Activated T-helper 9 cell treated with anti-CD3 and anti-CD28 coated beads, Interleukin-2, amount 50 U/mL, for 16 hours (primary cell): ENCODE measurements around the gene CFAP410.
"Not testable (repeated sequence)": the region's sequence is repeated elsewhere in the genome, so short reads cannot be mapped to it uniquely, and the experiment has no call there.

Experiments used
- DNase-seq: peaks from one replicate; pipeline ENCODE4 v3.0.0-alpha.2; 2020; ENCODE audit warnings: low read depth

Gene CFAP410

DNA sequence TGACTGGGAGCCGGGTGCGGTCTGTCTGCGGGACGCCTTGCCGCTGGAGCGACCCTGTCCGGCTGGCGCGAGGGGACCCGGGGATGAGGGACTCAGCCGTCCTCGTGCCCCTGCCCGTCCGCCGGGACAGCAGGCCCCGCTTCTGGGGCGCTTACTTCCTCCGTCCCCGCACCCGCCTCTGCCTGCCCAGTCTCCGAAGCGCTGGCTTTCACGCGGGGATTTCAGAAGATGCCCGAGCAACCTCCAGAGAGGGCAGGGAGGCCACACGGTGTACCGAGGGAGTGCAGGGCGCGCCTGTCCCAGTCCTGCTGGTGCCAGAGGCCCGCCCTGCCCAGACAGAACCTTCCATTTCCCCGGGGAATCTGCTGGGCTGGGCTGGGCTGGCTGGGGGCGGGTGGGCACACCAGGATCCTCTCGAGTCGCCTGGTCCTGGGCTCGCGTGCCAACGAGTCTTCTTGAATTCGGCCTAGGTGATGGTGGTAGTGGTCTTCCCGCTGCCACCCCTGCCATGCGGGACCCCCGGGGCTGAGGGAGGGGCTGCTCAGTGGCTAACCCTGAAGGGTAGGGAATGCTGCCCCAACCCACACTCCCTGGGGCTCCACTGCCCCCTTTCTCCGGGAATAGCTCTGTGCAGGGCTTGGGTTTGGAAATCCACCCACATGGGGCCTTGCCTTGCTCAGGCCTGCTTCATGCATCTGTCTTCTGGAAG lies 11.7 kb upstream of the CFAP410 start:
- DNase-seq: no peak

DNA sequence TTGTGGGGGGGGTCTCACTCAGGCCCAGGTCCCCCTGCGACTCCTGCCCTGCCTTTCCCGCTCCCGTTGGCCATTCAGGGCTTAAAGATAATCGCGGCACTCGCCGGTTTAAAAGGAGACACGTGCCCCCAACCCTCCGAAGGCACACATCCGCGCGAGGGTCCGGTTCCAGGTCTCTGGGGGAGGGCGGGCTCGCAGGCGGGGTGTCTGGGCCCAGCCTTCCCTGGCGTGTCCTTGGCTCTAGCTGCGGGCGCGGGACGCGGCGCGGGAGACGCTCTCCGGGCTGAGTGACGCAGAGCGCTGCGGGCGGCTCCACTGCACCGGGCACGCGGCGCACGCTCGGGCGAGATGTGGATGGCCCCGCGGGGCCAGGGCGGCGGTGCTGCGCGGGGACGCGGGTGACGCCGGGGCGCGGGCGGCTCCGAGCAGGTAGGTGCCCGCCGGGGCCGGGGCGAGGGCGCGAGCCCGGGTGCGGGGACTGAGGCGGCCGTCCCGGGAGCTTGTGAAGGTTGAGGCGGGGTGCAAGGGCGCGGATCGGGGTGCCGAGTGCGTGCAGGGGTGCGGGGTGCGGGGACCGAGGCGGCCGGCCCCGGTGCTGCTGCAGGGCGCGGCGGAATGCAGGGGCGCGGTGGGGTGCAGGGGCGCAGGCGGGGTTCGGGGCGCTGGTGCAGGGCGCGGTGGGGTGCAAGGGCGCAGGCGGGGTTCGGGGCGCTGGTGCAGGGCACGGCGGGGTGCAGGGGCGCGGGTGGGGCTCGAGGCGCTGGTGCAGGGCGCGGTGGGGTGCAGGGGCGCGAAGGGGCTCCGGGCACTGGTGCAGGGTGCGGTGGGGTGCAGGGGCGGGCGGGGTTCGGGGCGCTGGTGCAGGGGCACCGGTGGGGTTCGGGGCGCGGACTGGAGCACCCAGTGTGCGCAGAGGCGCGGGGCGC lies 10.9 kb upstream of the CFAP410 start:
- no peak for DNase-seq

DNA sequence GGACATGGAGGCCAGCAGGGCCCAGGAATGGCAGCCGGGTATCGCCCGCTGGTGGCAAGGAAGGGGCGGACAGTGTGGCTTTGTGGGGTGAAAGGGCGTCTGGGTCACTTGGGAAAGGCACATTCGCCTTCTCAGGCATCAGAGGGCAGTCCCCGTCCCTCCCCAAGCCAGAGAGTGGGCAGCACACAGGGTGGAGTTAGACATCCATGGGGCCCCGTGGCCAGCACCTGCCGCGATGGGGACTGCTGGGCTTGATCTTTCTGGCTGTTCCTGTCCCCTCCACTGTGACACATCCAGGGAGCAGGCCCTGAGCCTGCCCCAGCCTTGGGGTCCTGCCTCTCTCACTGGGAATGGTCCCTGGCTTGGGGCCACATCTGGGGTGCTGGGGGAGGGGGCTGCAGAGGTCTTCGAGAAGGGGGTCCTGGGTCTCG lies 10.2 kb upstream of the CFAP410 start:
- no peak for DNase-seq

DNA sequence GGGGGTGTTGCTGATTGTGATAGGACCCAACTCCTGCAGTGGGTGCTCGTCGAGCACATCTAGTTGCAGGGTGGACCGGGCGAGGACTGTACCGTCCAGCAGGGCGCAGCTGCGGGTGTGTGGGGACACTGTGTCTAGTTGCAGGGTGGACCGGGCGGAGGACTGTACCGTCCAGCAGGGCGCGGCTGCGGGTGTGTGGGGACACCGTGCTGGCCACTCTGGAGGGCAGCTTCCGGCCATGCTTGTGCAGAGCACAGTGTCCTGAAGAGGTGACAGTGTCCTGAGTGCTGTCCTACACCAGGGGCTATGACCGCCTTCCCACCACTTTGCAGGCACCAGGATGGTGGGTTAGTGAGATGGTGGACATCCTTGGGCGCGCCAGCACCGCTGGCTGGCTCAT lies 9.7 kb upstream of the CFAP410 start:
- no peak for DNase-seq

DNA sequence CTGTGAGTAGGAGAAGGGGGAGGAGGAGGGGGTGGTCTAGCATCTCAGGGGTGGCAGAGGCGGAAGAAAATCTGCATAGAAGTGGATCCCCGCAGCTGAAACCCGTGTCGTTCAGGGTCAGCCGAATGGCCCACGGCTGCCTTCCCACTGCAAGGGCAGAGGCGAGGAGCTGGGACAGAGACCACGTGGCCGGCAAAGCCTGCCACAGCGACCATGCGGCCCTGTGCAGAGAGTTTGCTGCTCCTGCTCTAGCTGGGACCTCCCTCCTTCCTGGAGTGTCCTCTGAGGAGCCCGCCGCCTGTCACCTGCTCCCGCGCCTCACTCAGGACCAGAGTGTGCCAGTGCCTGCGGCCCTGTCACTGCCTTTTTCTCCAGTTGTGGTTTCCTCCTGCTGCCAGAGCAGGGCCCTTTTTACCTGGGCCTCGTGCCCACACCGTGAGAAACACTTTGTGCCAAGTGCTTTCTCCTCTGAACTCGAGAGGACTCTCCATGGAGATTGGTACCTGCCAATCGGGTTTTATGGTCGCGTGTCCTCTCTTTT lies 8.8 kb upstream of the CFAP410 start:
- no peak for DNase-seq

DNA sequence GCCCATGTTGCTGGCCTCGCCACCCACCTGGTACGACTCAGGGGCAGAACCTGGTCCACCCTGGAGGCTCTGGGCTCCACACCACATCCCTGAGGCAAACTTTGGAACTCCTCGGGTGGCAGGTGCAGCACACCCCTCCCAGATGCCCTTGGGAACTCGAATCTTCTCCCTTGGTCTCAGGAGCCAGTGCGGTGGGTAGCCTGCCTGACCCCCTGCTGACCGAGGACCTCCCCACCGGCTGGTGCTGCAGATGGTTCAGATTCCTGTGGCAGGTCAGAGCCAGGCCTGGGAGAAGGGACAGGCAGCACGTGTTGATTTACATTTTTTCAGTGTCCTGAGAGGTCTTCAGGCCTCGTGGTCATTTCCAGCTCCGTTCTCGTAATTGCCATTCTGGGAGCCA lies 6.3 kb upstream of the CFAP410 start:
- DNase-seq: no peak

DNA sequence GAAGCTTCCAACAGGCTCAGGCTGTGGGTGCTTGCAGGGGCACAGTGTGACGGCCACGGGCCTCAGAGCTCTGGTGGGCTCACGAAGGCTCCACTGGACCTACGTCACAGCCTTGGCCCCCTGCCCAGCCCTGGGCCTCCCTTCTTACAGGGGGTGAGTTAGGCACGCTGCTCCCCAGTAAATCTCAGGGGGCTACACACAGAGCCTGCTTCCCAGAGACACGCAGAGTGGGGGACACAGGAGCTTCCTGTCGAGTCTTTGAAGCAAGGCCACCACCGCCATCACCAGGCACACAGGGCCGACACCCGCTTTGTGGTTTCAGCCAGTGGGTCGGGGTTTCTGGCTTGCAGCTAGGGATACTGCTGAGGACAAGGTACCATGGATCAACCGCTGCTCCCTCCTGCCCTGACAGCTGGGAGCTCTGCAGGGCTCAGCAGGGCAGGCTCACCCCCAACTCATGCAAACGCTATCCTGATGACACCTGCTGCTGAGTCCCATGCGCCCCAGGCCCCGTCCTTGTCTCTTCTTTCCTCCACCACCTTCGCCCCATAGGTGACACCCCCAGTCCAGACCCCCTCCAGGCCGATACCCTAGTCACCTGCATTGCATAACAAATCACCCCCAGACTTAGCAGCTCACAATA lies 5.5 kb upstream of the CFAP410 start:
- no peak for DNase-seq

DNA sequence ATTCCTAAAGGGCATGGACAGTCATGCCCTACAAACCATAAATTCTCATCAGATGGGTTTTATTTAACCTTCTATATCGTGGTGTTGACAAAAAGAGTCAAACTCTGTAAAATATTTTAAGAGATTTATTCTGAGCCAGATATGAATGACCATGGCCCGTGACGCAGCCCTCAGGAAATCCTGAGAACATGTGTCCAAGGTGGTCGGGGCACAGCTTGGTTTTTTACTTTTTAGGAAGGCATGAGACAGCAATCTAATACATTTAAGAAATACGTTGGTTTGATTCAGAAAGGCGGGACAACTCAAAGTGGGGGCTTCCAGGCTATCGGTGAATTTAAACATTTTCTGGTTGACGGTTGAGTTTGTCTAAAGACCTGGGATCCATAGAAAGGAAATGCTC lies 3.8 kb upstream of the CFAP410 start:
- DNase-seq: not testable (repeated sequence)

DNA sequence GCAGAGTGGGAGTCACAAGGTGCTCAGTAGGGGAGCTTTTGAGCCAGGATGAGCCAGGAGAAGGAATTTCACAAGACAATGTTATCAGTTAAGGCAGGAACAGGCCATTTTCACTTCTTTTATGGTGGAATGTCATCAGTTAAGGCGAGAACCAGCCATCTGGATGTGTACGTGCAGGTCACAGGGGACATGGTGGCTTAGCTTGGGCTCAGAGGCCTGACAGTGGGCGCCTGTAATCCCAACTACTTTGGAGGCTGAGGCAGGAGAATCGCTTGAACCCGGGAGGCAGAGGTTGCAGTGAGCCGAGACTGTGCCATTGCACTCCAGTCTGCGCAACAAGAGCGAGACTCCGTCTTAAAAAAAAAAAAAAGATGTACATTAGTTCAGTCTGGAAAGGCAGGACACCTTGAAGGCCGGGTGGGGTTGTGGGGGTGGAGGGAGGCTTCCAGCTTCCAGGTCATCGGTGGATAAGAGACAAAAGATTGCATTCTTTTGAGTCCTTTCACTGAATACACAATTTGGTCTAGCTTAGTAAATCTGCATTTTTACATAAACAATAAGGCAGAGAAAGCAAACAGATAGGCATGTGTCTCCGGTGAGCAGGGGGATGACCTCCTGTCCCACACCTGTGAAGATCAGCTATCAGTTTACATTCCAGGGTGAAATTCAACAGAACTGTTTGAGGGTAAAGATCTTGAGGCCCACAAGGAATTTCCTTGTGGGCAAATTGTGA lies 2.7 kb upstream of the CFAP410 start:
- not testable (repeated sequence) for DNase-seq

DNA sequence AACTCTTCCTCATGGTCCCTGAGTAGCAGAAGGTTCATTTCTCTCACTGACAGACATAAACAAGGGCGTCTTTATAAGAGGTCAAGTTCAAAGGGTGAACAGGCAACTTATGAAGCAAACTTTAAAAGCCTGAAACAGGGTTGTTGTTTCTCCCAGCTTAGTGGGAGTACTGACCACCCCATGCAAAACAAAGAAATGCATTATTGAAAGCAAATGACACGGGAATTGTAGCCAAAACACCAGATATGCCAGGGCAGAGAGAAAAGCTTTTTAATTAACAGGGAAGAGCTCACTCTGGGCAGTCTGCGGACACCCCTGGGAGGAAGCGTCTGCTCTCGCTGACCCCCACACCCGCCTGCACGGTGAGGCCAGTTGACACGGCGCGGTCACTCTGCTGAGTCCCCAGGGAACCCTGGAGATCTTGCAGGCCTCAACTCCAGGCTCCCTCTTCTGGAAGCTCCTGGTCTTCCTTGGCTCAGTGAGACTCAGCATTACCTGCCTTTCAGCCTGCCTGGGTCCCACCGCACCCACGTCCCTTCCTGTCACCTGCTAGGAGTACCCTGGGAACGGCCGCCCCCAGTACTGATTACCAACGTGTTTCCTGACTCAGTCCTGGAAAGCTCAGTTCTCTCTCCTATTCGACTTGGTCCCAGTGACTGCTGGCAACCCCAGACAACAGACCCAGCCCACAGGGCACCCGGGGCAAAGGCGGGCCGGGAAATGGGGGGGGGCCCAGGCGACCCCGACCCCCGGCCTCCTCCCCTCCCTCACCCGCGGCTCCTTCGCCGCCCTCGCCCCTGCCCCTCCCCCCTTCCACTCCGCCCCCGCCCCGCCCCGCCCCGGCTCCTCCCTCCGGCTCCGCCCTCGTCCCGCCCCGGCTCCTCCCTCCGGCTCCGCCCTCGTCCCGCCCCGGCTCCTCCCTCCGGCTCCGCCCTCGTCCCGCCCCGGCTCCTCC lies 972 bp downstream of the CFAP410 start:
- no peak for DNase-seq

DNA sequence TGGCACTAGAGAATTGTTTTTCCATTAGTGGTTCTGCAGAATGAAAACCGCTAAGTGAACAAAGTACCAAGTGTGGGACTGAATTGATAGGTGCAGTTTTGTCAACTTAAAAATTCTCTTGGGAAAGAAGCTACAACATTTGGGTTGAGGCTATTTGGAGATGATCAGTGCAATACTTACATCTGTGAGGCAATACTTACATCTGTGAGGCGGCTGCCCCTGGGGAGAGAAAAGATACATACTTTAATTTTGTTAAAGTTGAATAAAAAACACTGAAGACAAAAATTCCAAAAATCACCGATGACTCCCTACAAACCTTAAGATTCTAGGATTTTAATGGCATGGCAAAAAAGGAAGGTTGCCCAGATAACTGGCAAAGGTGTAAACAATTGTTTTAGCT lies 1.7 kb downstream of the CFAP410 start:
- no peak for DNase-seq

DNA sequence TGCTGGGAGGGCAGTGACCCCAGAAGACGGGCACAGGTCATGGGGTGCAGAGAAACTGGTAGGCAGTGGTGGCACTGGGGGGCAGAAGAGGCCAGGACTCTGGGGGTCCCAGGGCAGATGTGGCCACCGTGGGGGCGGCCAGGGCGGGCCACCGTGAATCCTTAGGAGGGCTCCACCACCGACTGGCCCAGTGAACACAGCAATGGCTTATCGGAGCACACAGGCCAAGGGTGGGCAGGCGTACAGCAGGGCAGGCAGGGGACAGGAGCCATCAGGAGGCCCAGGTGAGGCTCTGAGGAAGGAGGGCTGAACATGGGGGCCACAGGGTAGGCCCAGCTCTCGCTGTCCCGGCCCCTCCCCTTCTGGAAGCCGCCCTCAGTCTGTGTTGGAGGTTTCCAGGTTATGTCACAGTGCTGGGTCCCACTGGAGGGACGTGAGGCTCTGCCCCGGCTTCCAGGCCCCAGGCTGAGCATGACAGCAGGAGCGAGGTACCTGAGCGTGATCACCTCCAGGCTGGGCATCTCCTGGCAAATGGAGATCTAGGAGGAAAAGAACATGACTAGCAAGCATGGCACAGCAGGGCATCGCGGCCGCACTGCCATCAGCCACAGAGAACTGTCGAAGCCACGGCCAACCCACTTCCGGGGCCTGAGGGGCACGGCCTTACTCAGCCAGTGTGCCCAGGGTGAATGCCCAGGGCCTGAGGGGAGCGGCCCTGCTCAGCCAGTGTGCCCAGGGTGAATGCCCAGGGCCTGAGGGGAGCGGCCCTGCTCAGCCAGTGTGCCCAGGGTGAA lies 3.7 kb downstream of the CFAP410 start:
- no peak for DNase-seq

DNA sequence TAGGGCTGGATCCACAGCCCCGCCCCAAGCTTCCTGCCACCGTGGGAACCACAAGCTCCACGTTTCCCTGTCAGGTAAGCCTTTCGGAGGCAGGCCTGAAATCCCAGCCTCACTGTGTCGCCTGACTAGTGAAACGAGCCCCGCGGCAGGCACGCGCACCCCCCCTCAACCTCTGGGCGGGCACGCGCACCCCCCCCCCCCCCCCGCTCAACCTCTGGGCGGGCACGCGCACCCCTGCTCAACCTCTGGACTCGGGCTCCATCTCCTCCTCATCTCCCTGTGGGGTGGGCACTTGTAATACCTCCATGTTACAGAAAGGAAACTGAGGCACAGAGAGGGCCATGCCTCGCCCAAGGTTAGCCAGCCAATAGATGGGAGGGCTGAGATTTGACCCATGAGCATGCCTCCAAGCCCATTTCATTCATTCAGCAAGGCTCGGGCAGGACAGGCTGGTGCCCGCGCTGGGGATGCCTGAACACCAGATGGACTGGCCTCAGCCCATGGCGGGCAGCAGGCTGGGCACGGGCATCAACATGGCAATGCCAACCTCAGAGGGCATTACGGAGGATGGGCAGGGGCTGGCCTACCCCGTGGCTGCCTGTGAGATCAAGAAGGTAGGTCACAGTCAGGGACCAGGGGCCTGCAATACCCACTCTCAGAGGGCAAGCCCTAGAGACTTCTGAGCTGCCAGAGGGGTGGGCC lies 4.7 kb downstream of the CFAP410 start:
- no peak for DNase-seq

DNA sequence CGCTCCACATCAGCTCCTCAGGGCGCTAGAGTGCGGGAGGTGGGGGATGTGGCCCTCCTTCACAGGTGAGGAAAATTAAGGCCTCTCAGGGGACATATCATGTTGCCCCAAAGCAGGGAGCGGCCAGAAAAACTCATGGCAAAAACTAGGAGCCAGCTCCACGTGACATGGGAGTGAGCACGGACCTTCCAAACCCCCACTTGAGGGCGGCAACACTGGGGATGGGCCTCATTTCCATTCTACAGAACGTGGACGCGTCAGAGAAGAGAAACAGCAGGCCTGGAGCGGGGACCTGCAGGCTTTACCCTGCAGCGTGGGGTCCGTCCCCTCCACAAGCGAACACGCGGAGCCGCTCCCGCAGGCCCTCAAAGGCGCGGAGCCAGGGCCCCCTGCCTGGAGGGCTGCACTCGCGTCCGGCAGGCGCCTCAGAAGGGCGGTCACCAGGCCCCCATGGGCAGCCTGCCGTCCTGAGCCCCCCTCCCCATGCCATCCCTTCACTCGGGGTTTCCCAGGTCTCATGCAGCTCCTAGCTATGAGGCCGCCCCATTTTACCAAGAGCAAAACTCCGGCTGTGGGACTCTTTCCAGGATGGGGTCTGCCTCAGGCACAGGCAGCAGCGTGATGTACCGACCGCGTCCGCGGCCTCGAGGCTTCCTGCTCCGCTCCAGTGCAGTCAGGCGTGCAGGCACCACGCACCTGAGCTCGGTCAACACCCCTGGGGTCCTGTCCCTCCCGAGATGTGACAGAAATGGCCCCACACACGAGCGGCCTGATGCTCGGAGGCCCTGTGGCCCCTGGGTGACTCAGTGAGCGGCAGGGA lies 5.5 kb downstream of the CFAP410 start:
- DNase-seq: no peak

DNA sequence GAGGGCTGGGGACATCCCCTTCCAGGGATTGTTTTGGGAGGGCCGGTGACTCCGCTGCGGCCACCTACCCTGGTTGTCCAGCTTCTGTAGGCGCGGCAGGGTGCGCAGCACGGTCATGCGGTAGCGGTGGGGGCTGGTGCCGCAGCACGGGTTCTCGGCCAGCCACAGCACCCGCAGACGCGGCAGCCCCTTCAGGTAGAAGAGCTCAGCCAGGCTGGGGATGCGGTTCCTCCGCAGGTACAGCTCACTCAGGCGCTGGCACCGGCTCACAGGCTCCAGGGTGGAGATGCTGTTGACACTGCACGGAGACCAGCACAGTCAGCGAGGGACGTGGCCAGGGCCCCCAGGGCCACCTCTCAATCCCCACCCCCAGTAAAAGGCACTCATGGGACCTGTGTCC lies 6.2 kb downstream of the CFAP410 start:
- no peak for DNase-seq

DNA sequence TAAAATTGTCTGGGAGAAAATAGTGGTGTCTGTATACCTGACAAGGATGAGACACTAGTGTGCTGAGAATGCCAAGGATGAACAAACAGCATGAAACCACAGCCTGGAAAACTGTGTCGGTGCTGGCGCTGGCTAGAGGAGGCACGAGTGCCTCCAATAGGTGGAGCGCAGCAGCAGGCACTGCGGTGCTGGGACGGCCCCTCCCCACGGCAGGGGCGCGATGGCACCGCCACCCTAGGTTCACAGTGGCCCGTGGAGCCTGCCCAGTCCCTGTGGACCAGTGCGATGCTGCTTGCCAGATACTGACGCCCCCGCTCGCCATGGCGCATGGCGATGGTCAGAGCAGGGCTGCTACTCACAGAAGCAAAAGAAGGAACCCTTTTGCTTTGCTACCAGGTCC lies 6.8 kb downstream of the CFAP410 start:
- no peak for DNase-seq

DNA sequence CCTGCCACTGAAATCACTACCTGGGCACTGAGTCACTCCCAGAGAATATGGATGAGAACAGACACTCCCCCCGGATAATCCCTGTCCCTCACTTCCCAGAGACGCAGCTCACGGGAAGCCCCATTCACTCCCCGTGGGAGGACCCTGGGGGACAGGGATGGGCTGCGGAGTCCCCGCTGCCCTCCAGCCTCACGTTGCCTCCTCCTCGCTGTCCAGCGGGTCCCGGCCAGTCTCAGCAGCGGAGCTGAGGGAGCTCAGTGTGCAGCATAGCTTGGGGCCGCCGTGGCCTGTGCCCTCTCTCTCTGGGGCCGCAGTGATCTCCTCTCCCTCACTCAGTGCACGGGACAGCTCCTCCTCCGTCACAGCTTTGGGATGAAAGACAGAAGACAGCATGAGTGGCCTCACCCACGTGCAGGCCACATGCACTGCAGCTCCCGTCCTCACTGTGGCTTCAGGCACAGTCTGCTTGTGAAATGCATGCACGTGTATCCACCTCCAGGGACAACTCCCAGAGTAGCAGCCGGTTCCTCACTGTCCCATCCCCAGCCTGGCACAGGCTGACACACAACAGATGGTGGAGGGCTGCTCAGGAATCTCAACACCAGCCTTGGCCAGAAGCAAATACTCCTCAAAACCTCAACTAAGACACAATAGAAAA lies 7.4 kb downstream of the CFAP410 start:
- DNase-seq: no peak

DNA sequence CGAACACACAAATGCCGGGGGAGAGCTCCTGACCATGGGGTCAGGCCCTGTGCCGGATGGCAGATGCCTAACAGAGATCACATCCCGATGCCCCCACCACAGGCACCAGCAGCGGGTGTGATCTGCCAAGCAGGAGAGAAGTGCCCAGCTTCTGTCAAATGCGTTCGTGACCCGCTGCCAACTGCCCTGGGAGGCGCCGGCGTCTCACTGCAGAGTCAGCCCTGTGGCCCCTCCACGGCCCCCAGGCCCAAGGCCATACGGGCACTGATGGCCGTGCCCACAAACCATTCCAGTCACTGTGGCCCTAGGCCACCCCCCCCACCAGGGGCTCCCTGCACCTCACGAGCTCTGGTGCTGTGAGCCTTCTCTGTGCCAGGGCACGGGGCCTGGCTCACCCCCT lies 8.0 kb downstream of the CFAP410 start:
- no peak for DNase-seq
